ENCODE results near the gene UBE2B.
A peak's percentile ranks its signal among the peaks of the same experiment; 100 is the strongest.
"Not testable (repeated sequence)": the region's sequence is repeated elsewhere in the genome, so short reads cannot be mapped to it uniquely, and the experiment has no call there.

The UBE2B gene

GRCh38 chr5:134420343-134420742 lies 49.0 kb downstream of the UBE2B start:
- Histone ChIP-seq H3K27ac (ENCODE audit: low read length, poor library complexity, severe bottlenecking) (peak overlapping the region; percentile 61), H2AK5ac (ENCODE audit: low read length, severe bottlenecking) (no peak overlapping the region), H3K79me1 (replicated peaks; ENCODE audit: low read length, poor library complexity, severe bottlenecking) (no peaks in the 10 kb centered on the region), H2BK5ac (ENCODE audit: low read depth, low read length, poor library complexity, severe bottlenecking) (no peak overlapping the region), H2BK120ac (ENCODE audit: low read depth, low read length) (no peak overlapping the region), H3K18ac (ENCODE audit: low read depth in 1 of 2, low read length in 2 of 2) (peak overlapping the region in 1 of 2 experiments; percentile 5), H4K91ac (ENCODE audit: low read length) (no peak overlapping the region), H3K4me2 (ENCODE audit: low read length, poor library complexity, severe bottlenecking) (no peak overlapping the region), H3K27me3 (ENCODE audit: control insufficient read depth in 1 of 2, insufficient read depth in 1 of 2, low read length in 2 of 2) (no peaks in the 10 kb centered on the region), H3K23ac (ENCODE audit: low read length in 2 of 2) (no peak overlapping the region), H3K9ac (ENCODE audit: low read length) (no peak overlapping the region), H3K9me3 (ENCODE audit: control insufficient read depth, low read length) (no peaks in the 10 kb centered on the region), H2AFZ (ENCODE audit: low read depth, low read length) (no peak overlapping the region), H3K4me3 (ENCODE audit: insufficient read depth in 1 of 2, low read depth in 1 of 2, low read length in 2 of 2) (no peak overlapping the region), H3K4me1 (ENCODE audit: control insufficient read depth, insufficient read depth, low read depth, low read length) (peaks cover 6% of the 10 kb centered on the region), H3K4ac (ENCODE audit: low read depth in 1 of 2, low read length in 2 of 2) (no peak overlapping the region), H3K36me3 (ENCODE audit: control insufficient read depth in 1 of 2, insufficient read depth in 2 of 2, low read depth in 1 of 2, low read length in 2 of 2) (no peaks in the 10 kb centered on the region), H2BK15ac (ENCODE audit: low read depth, poor library complexity, severe bottlenecking) (no peak overlapping the region), H4K8ac (ENCODE audit: low read length) (no peak overlapping the region), H2BK12ac (ENCODE audit: low read length in 2 of 2) (no peak overlapping the region), H3K14ac (ENCODE audit: low read length in 2 of 2) (no peak overlapping the region)
- WGBS: 90% methylated on average over 2 of the region's 2 CpGs
- DNase-seq: peak; percentile 78

DNA sequence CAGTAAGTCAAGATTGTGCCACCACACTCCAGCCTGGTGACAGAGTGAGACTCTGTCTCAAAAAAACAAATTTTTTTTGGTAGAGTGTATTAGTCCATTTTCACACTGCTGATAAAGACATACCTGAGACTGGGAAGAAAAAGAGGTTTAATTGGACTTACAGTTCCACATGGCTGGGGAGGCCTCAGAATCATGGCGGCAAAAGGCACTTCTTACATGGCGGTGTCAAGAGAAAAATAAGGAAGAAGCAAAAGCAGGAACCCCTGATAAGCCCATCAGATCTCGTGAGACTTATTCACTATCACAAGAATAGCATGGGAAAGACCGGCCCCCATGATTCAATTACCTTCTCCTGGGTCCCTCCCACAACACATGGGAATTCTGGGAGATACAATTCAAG lies 49.7 kb downstream of the UBE2B start:
- not testable (repeated sequence) for H3K4ac ChIP-seq (ENCODE audit: low read depth in 1 of 2, low read length in 2 of 2); H3K4me1 ChIP-seq (ENCODE audit: control insufficient read depth, insufficient read depth, low read depth, low read length); H3K14ac ChIP-seq (ENCODE audit: low read length in 2 of 2); H3K9ac ChIP-seq (ENCODE audit: low read length); H3K23ac ChIP-seq (ENCODE audit: low read length in 2 of 2); H2AFZ ChIP-seq (ENCODE audit: low read depth, low read length); H3K4me2 ChIP-seq (ENCODE audit: low read length, poor library complexity, severe bottlenecking); H3K79me1 ChIP-seq (replicated peaks; ENCODE audit: low read length, poor library complexity, severe bottlenecking); DNase-seq; H3K27me3 ChIP-seq (ENCODE audit: control insufficient read depth in 1 of 2, insufficient read depth in 1 of 2, low read length in 2 of 2); H3K27ac ChIP-seq (ENCODE audit: low read length, poor library complexity, severe bottlenecking); H3K18ac ChIP-seq (ENCODE audit: low read depth in 1 of 2, low read length in 2 of 2); H2BK120ac ChIP-seq (ENCODE audit: low read depth, low read length); H2BK5ac ChIP-seq (ENCODE audit: low read depth, low read length, poor library complexity, severe bottlenecking); H2AK5ac ChIP-seq (ENCODE audit: low read length, severe bottlenecking); H3K4me3 ChIP-seq (ENCODE audit: insufficient read depth in 1 of 2, low read depth in 1 of 2, low read length in 2 of 2); H2BK12ac ChIP-seq (ENCODE audit: low read length in 2 of 2); H2BK15ac ChIP-seq (ENCODE audit: low read depth, poor library complexity, severe bottlenecking); H3K36me3 ChIP-seq (ENCODE audit: control insufficient read depth in 1 of 2, insufficient read depth in 2 of 2, low read depth in 1 of 2, low read length in 2 of 2); H3K9me3 ChIP-seq (ENCODE audit: control insufficient read depth, low read length); H4K8ac ChIP-seq (ENCODE audit: low read length); H4K91ac ChIP-seq (ENCODE audit: low read length)
- 98% methylated on average over 4 of the region's 4 CpGs for WGBS

DNA sequence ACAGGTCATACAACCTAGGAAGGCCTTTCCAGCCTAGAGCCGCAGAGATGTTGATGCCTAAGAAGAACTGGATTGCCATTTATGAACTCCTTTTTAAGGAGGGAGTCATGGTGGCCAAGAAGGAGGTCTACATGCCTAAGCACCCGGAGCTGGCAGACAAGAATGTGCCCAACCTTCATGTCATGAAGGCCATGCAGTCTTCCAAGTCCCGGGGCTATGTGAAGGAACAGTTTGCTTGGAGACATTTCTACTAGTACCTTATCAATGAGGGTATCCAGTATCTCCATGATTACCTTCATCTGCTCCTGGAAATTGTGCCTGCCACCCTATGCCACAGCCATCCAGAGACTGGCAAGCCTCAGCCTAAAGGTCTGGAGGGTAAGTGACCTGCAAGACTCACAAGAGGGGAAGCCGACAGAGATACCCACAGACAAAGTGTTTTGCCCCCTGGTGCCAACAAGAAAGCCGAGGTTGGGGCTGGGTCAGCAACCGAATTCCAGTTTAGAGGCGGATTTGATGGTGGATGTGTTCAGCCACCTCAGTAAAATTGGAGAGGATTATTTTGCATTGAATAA lies 51.5 kb downstream of the UBE2B start:
- H3K4me3 ChIP-seq (ENCODE audit: insufficient read depth in 1 of 2, low read depth in 1 of 2, low read length in 2 of 2): no peak overlapping the region

DNA sequence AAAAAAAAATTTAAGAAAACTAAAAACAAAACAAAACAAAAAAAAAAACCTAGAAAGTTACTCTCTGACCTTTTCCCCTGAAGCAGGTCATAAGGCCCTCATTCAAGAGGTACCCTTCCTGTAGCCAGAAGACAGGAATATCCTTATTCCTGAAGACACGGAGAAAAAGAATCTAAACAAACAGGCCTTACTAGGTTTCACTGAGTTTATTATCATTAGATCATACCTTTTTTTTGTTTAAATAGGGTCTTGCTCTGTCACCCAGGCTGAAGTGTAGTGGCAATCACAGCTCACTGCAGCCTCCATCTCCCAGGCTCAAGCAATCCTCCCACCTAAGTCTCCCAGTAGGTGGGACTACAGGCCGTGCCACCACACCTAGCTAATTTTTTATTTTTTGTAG lies 52.0 kb downstream of the UBE2B start:
- Histone ChIP-seq H2BK5ac (ENCODE audit: low read depth, low read length, poor library complexity, severe bottlenecking) (no peak overlapping the region), H3K4me2 (ENCODE audit: low read length, poor library complexity, severe bottlenecking) (no peak overlapping the region), H3K27ac (ENCODE audit: low read length, poor library complexity, severe bottlenecking) (no peak overlapping the region), H2BK12ac (ENCODE audit: low read length in 2 of 2) (no peak overlapping the region), H3K9me3 (ENCODE audit: control insufficient read depth, low read length) (no peaks in the 10 kb centered on the region), H4K8ac (ENCODE audit: low read length) (no peak overlapping the region), H3K4me1 (ENCODE audit: control insufficient read depth, insufficient read depth, low read depth, low read length) (peaks cover 2% of the 10 kb centered on the region), H2BK120ac (ENCODE audit: low read depth, low read length) (no peak overlapping the region), H2AK5ac (ENCODE audit: low read length, severe bottlenecking) (no peak overlapping the region), H3K23ac (ENCODE audit: low read length in 2 of 2) (no peak overlapping the region), H3K14ac (ENCODE audit: low read length in 2 of 2) (no peak overlapping the region), H2BK15ac (ENCODE audit: low read depth, poor library complexity, severe bottlenecking) (no peak overlapping the region), H4K91ac (ENCODE audit: low read length) (no peak overlapping the region), H3K4ac (ENCODE audit: low read depth in 1 of 2, low read length in 2 of 2) (no peak overlapping the region), H3K79me1 (replicated peaks; ENCODE audit: low read length, poor library complexity, severe bottlenecking) (no peaks in the 10 kb centered on the region), H3K4me3 (ENCODE audit: insufficient read depth in 1 of 2, low read depth in 1 of 2, low read length in 2 of 2) (no peak overlapping the region), H3K18ac (ENCODE audit: low read depth in 1 of 2, low read length in 2 of 2) (no peak overlapping the region), H3K36me3 (ENCODE audit: control insufficient read depth in 1 of 2, insufficient read depth in 2 of 2, low read depth in 1 of 2, low read length in 2 of 2) (no peaks in the 10 kb centered on the region), H3K9ac (ENCODE audit: low read length) (no peak overlapping the region), H3K27me3 (ENCODE audit: control insufficient read depth in 1 of 2, insufficient read depth in 1 of 2, low read length in 2 of 2) (no peaks in the 10 kb centered on the region), H2AFZ (ENCODE audit: low read depth, low read length) (no peak overlapping the region)
- no peak for DNase-seq
- 100% methylated on average over 1 of the region's 2 CpGs for WGBS

More for the DNA sequence above, 51.5 kb downstream of the UBE2B start:
- Histone ChIP-seq H4K91ac (ENCODE audit: low read length) (no peak overlapping the region), H3K4ac (ENCODE audit: low read depth in 1 of 2, low read length in 2 of 2) (no peak overlapping the region), H3K27ac (ENCODE audit: low read length, poor library complexity, severe bottlenecking) (no peak overlapping the region), H2BK120ac (ENCODE audit: low read depth, low read length) (no peak overlapping the region), H2AFZ (ENCODE audit: low read depth, low read length) (no peak overlapping the region), H3K79me1 (replicated peaks; ENCODE audit: low read length, poor library complexity, severe bottlenecking) (no peaks in the 10 kb centered on the region), H2BK12ac (ENCODE audit: low read length in 2 of 2) (no peak overlapping the region), H2BK5ac (ENCODE audit: low read depth, low read length, poor library complexity, severe bottlenecking) (no peak overlapping the region), H3K9ac (ENCODE audit: low read length) (no peak overlapping the region), H3K4me1 (ENCODE audit: control insufficient read depth, insufficient read depth, low read depth, low read length) (peaks cover 2% of the 10 kb centered on the region), H3K27me3 (ENCODE audit: control insufficient read depth in 1 of 2, insufficient read depth in 1 of 2, low read length in 2 of 2) (no peaks in the 10 kb centered on the region), H3K18ac (ENCODE audit: low read depth in 1 of 2, low read length in 2 of 2) (no peak overlapping the region), H4K8ac (ENCODE audit: low read length) (no peak overlapping the region), H3K4me2 (ENCODE audit: low read length, poor library complexity, severe bottlenecking) (no peak overlapping the region), H3K36me3 (ENCODE audit: control insufficient read depth in 1 of 2, insufficient read depth in 2 of 2, low read depth in 1 of 2, low read length in 2 of 2) (no peaks in the 10 kb centered on the region), H3K23ac (ENCODE audit: low read length in 2 of 2) (no peak overlapping the region), H2AK5ac (ENCODE audit: low read length, severe bottlenecking) (no peak overlapping the region), H2BK15ac (ENCODE audit: low read depth, poor library complexity, severe bottlenecking) (no peak overlapping the region), H3K14ac (ENCODE audit: low read length in 2 of 2) (no peak overlapping the region), H3K9me3 (ENCODE audit: control insufficient read depth, low read length) (no peaks in the 10 kb centered on the region)
- WGBS: 94% methylated on average over 4 of the region's 7 CpGs
- DNase-seq: no peak

Data from mesenchymal stem cell (in vitro differentiated cells and primary cell).